ENCODE results near the gene TCEANC2. TPM values are rescaled to one million over a fixed set of nuclear protein-coding genes. Genes with fewer than 3 reads are reported as not detected.
A peak's percentile ranks its signal among the peaks of the same experiment; 100 is the strongest.

Gene TCEANC2
- polyA plus RNA-seq, 3 donors = 7.2 to 10.0 (median 9.2) TPM

DNA sequence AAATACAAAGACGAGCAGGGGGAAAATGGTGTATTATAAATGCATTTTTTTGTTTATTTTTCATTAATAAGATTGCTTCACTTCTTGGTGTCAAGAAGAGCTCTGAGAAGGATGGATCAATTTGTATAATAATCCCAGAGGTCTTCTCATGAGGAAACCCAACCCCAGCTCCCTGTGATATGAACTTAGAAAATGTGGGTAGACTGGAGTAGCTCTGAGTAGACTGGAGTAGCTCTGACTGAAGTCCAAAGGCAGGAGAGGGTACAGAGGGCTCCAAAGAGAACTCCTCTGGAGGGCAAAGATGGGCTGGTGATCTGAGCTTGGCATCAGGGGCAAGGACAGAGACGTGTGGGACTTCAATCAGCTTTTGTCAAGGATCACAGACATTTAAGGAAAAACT lies 78.0 kb downstream of the TCEANC2 start:
- no peak for DNase-seq

GRCh38 chr1:54132495-54132894 lies 79.1 kb downstream of the TCEANC2 start:
- DNase-seq = no peak

DNA sequence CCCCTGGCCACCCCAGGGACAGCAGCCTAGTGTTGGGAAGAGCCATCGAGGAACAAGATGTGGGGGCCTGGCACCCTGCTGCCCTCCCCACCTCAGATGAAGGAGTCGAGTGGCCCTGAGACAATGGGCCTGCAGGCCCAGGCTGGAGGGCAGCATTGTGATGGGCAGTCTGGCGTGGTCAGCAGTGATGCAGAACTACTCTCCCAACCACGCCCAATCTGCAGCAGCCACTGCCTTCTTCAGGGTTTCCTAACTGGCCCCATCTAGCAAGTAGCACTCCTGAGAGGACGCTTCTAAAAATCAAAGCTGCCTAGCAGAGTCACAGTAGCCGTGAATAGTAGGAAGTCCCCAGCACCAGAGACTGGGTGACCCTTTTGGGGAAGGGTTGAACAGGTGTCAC lies 80.9 kb downstream of the TCEANC2 start:
- DNase-seq = no peak

DNA sequence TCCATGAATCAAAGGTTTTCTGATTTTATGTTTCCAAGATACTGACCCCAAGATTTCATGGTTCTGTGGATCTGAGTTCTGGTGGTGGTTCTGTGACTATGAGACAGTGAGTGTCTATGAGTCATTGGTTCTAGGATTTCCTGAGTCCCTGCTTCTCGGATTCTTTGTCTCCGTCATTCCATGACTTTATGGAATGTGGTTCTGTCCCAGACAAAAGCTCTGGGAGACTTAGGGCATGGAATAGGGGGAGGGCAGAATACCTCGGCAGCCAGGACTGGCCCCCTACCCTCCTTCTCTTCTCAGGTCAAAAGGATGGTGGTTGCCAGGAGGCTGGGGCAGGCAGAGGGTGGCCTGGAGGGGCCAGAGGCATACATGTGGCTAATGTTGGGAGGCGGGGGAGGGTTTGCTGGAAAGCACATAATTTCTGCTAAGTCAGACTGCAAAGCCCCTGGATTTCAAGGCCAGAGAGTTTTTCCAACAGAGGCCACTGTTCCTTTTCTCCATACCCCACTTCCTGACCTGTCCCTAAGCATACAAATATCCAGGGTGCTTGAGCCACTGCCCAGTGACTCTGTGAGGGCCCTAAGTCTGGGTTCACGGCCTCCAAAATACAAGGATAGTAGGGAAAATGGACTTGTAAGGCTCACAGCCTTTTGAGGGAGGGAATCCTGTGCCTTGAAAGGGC lies 82.2 kb downstream of the TCEANC2 start:
- DNase-seq = no peak

DNA sequence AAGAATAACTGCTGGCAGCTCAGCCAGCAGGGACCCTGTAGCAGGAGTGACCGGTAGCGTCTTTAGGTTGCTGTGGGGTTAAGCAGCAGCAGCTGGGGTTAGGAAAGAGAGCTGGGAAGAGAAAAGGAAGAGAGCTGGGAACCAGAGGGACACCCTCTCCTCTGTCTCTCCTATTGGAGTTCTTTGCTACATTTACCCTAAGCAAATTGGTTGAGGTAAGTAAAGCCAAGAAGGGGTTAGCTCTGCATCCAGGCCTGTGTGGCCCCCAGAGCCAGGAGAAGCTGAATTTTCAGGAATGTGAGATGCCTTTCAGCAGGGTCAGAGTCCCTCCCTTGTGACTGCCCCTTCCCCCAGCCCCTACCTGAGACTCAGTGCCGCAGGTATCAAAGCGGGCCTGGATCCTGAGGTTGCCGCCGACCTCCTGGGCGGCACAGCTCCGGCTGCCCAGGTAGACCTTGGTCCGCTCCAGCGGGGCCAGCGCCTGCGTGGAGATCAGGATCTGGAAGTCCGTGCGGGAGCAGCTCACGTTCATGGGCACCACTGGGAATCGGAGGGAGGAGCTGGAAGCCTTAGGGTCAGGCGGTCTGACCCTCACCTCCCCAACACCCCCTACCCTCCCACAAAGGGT lies 83.0 kb downstream of the TCEANC2 start:
- no peak for DNase-seq

DNA sequence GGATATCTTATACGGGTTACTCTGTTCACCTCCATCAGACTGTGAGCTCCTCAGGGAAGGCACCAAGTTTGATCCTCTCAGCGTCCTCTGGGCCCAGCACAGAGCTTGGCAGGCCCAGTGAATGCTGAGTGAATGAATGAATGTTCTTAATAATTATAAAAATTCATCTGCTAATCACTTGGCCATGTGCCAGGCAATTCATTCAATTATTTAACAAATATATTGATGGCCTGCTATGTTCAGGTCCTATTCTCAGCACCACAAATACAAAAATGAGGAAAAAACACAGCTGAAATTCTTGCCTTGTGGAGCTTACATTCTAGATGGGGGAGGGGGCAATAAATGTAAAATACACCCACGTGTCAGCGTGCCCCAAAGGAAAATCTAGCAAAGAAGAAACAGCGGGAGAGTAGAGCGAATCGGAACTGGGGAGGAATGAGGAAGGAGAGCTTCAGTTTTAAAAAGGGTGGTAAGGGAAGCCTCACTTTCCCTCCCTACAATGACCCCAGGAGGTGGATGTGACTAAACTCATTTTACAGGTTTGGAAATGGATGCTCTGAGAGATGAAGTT lies 83.6 kb downstream of the TCEANC2 start:
- DNase-seq = no peak

DNA sequence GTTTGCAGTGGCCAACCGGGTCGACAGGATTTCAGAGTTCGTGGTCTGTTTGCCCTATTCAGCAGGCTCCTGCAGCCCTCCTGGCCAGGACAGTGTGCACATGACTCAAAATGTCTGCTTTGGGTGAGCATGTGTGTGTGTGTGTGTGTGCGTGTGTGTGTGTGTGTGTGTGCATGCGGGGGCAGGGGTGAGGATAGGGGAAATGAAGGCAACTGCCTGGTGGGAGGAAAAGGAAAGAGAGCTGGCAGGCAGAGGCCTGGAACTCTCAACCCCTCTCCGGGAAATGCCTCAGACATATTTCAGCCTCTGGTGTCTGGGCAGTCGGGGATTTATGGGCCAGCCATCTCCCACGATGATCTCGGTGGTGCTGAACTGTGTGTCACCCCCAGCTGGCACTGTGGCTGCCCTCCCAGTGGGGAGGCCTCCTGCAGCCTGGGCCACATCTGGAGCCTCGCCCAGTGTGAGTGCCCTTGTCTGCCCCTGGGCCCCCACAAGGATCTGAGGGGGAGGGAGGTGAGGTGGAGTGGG lies 84.2 kb downstream of the TCEANC2 start:
- peak; percentile 51 for DNase-seq

DNA sequence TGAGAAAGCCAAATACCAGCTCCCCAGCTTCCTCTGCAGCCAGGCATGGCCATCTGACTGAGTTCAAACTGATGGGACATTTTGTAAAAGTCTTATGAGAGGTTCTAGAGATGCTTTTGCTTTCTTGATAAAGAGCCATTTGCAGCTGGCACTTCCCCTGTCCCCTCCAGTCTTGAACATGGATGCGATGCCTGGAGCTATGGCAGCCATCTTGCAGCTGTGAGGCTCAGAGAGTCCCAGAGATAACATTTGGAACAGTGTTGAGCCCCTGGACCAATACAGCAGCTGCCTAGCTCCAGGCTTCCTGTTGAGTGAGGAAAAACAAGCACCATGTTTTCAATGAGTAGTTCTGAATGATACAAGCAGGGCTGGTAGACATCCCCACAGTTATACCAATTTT lies 85.6 kb downstream of the TCEANC2 start:
- no peak for DNase-seq

DNA sequence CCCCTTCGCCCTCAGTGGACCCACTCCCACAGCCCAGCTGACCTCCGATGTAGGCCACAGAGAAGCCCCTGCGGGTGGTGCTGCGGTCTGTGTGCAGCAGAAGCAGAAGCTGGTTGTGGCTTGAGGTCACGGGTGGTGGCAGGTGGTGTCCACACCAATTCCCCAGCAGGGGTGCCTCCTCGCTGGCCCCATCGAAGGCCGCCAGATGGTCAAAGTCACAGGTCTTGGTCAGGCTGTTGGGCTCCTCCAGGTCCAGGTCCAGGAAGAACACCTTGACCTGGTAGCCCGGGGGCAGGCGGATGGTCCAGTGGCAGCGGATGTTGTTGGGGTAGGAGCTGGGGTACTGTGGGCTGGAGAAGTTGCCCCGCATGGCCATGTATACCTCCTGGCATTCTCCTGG lies 86.3 kb downstream of the TCEANC2 start:
- no peak for DNase-seq

GRCh38 chr1:54142146-54142900 lies 88.9 kb downstream of the TCEANC2 start:
- no peak for DNase-seq

GRCh38 chr1:54144366-54144765 lies 91.0 kb downstream of the TCEANC2 start:
- DNase-seq = no peak

- DNase-seq = no peak
These were observed 96.3 kb downstream of the TCEANC2 start for GRCh38 chr1:54149734-54150133.

DNA sequence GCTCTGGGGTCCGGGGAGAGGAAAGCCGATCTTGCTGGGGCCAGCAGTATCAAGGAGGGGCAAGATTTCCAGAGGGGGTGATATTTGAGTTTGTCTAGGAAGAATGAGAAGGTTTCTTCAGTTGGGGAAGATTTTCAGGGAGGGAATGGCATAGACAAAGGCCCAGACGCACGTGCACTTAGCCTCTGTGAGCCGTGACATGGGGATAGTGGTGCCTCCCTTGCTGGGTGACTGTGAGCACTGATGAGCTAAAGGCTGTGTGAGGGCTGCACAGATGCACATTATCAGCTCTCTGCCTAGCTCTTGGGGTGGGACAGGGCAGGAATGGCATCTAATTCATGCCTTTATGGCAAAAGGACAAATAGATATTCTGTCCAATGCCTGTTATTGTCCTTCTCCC lies 97.6 kb downstream of the TCEANC2 start:
- no peak for DNase-seq

DNA sequence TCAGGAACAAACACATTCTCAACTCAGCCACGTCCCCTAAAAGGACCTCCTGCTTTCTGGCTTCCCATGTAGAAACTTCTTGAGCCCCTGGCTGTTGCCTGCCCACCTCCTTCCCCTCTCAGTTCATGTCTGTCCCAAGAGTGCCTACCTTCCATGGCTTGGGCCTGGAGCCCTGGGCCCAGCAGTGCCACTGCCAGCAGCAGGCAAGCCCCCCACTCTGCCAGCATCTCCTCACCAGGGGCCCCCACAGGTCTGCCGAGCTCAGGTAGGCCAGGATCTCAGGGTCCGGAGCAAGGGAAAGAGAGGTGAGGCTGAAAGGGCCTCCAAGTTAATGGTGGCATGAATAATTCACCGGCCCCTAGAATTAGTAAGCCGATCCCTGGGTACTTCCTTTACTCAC lies 99.3 kb downstream of the TCEANC2 start, which contains the start of gene CDCP2:
Gene CDCP2, minus strand, starts transcription at position 305 of the 400 bp plus-strand sequence. Its CDS starts 78 bp downstream, at position 227.
- no peak for DNase-seq

GRCh38 chr1:54153535-54154439 lies 100.4 kb downstream of the TCEANC2 start:
- no peak for DNase-seq

Other genes with a start within 250 kb of the TCEANC2 start
- 10 to 100 TPM; 27.1 to 29.4 (median 28.4) TPM for gene NDC1, start 215.3 kb upstream of the TCEANC2 start, polyA plus RNA-seq (ENCODE audit: insufficient read length in 3 of 3)
- 10 to 100 TPM; 30.6 to 36.6 (median 35.5) TPM for gene YIPF1, start 163.8 kb upstream of the TCEANC2 start, polyA plus RNA-seq (ENCODE audit: insufficient read length in 3 of 3)
- 1 to 10 TPM; 5.4 to 7.1 (median 7.1) TPM for gene DIO1, start 159.4 kb upstream of the TCEANC2 start, polyA plus RNA-seq (ENCODE audit: insufficient read length in 3 of 3)
- gene IFT25, start 107.9 kb upstream of the TCEANC2 start, polyA plus RNA-seq (ENCODE audit: insufficient read length in 3 of 3) = 10 to 100 TPM; 42.1 to 58.2 (median 53.9) TPM
- gene LRRC42, start 107.3 kb upstream of the TCEANC2 start, polyA plus RNA-seq (ENCODE audit: insufficient read length in 3 of 3) = 10 to 100 TPM; 40.8 to 44.8 (median 42.4) TPM
- under 1 TPM in 1 of 3 donors, not detected in 2; 0.07 TPM for gene LDLRAD1, start 35.4 kb upstream of the TCEANC2 start, polyA plus RNA-seq (ENCODE audit: insufficient read length in 3 of 3)
- gene TMEM59, start 404 bp upstream of the TCEANC2 start, polyA plus RNA-seq (ENCODE audit: insufficient read length in 3 of 3) = 100 to 1,000 TPM; 308 to 352 (median 329) TPM
- under 1 TPM; 0.06 to 0.12 (median 0.10) TPM for gene CDCP2, start 99.4 kb downstream of the TCEANC2 start, polyA plus RNA-seq (ENCODE audit: insufficient read length in 3 of 3)
- 1 to 10 TPM; 6.3 to 8.8 (median 8.5) TPM for gene CYB5RL, start 146.4 kb downstream of the TCEANC2 start, polyA plus RNA-seq (ENCODE audit: insufficient read length in 3 of 3)
- gene MRPL37, start 146.6 kb downstream of the TCEANC2 start, polyA plus RNA-seq (ENCODE audit: insufficient read length in 3 of 3) = 10 to 100 TPM; 80.0 to 89.0 (median 85.8) TPM